HG02943 (cell line): Measurements from ENCODE around the gene MUSTN1.

Experiments used
- ATAC-seq: cut with Tn5 transposase; IDR thresholded peaks from one replicate; pipeline ENCODE4 v1.9.1; 2021; ENCODE audit warnings: mild to moderate bottlenecking, low read depth, moderate library complexity; ENCODE audit not compliant: unreplicated experiment

Gene MUSTN1

GRCh38 chr3:52854013-52854412 is 19.2 kb upstream of the MUSTN1 start:
- ATAC-seq, result no peak

GRCh38 chr3:52852419-52852818 is 17.6 kb upstream of the MUSTN1 start:
- ATAC-seq, result no peak

GRCh38 chr3:52851348-52851747 is 16.5 kb upstream of the MUSTN1 start:
- no peak for ATAC-seq

- no peak for ATAC-seq
Observed at GRCh38 chr3:52849656-52850055, 14.8 kb upstream of the MUSTN1 start.

GRCh38 chr3:52848617-52849016 is 13.8 kb upstream of the MUSTN1 start:
- ATAC-seq, result no peak

- no peak for ATAC-seq
Observed at GRCh38 chr3:52847726-52848125, 12.9 kb upstream of the MUSTN1 start.

- ATAC-seq, result no peak
Observed at GRCh38 chr3:52847241-52847640, 12.4 kb upstream of the MUSTN1 start.

- no peak for ATAC-seq
Observed at GRCh38 chr3:52846432-52846965, 11.7 kb upstream of the MUSTN1 start.

- no peak for ATAC-seq
Observed at GRCh38 chr3:52845691-52846431, 11.0 kb upstream of the MUSTN1 start.

GRCh38 chr3:52845157-52845556 is 10.3 kb upstream of the MUSTN1 start:
- ATAC-seq, result no peak

GRCh38 chr3:52844290-52844975 is 9.6 kb upstream of the MUSTN1 start:
- no peak for ATAC-seq

- ATAC-seq, result no peak
Observed at GRCh38 chr3:52843881-52844280, 9.1 kb upstream of the MUSTN1 start.

- no peak for ATAC-seq
Observed at GRCh38 chr3:52843108-52843865, 8.5 kb upstream of the MUSTN1 start.

GRCh38 chr3:52842424-52842823 is 7.6 kb upstream of the MUSTN1 start:
- ATAC-seq, result no peak

GRCh38 chr3:52841981-52842340 is 7.1 kb upstream of the MUSTN1 start:
- no peak for ATAC-seq

GRCh38 chr3:52841211-52841980 is 6.6 kb upstream of the MUSTN1 start:
- ATAC-seq, result no peak

GRCh38 chr3:52839892-52840545 is 5.2 kb upstream of the MUSTN1 start:
- no peak for ATAC-seq

- ATAC-seq, result no peak
Observed at GRCh38 chr3:52839268-52839575, 4.4 kb upstream of the MUSTN1 start.

GRCh38 chr3:52838561-52839267 is 3.9 kb upstream of the MUSTN1 start:
- no peak for ATAC-seq

- no peak for ATAC-seq
Observed at GRCh38 chr3:52836986-52837385, 2.2 kb upstream of the MUSTN1 start.
